H1 (cell line): ENCODE measurements around the gene SYT17. TPM values are rescaled to one million over a fixed set of nuclear protein-coding genes. Genes with fewer than 3 reads are reported as not detected.

Experiments
- CTCF ChIA-PET: fragments of 300-600 bp; sonication (Branson Sonifier 250); formaldehyde crosslinking; loops from one replicate; lab custom pipeline; 2021; ENCODE audit not compliant: partially characterized antibody; lab: Charles Lee
- POLR2A ChIA-PET: fragments of 300-600 bp; sonication (Branson Sonifier 250); formaldehyde crosslinking; loops from one replicate; lab custom pipeline; 2021; ENCODE audit warnings: inconsistent platforms; ENCODE audit not compliant: partially characterized antibody; lab: Charles Lee
- DNase-seq, 2 experiments: peaks; one replicate each; pipeline versions ENCODE4 v3.0.0 to v3.0.0-alpha.2; 2010 to 2022; ENCODE audit warnings: low spot score in 2 of 2, low read depth in 1 of 2, mixed read lengths in 1 of 2
- FAIRE-seq: peaks from 2 replicates; lab custom pipeline; 2011; peaks lifted over from hg19 to GRCh38; lab: Jason Lieb, UNC
- H2AFZ ChIP-seq: 2 replicates; pipeline ENCODE4 v1.8.1; 2012; ENCODE audit warnings: low read length, inconsistent platforms
- H2AK5ac ChIP-seq: 2 replicates; pipeline ENCODE4 v1.6.1; 2013; ENCODE audit warnings: low read depth, low read length
- H2BK120ac ChIP-seq: replicated peaks from 2 replicates; pipeline ENCODE3; 2013; ENCODE audit warnings: low read depth, low read length, inconsistent platforms
- H2BK12ac ChIP-seq: 2 replicates; pipeline ENCODE4 v1.6.1; 2013; ENCODE audit warnings: low read depth, low read length
- H2BK15ac ChIP-seq: 2 replicates; pipeline ENCODE4 v1.6.1; 2013; ENCODE audit warnings: low read length
- H2BK20ac ChIP-seq: 2 replicates; pipeline ENCODE4 v1.6.1; 2013; ENCODE audit warnings: low read length
- H2BK5ac ChIP-seq: 2 replicates; pipeline ENCODE4 v1.6.1; 2013; ENCODE audit warnings: low read depth, low read length
- H3K14ac ChIP-seq: 2 replicates; pipeline ENCODE4 v1.6.1; 2013; ENCODE audit warnings: inconsistent platforms; ENCODE audit not compliant: insufficient read length
- H3K18ac ChIP-seq: 2 replicates; pipeline ENCODE4 v1.6.1; 2013; ENCODE audit warnings: low read length; ENCODE audit errors: extremely low read depth
- H3K23ac ChIP-seq: 2 replicates; pipeline ENCODE4 v1.6.1; 2013; ENCODE audit warnings: inconsistent platforms; ENCODE audit not compliant: insufficient read length
- H3K23me2 ChIP-seq: 2 replicates; pipeline ENCODE4 v1.6.1; 2013; ENCODE audit warnings: low read depth, low read length
- H3K27ac ChIP-seq: 2 replicates; pipeline ENCODE4 v1.6.1; 2011; ENCODE audit warnings: low read depth, low read length, inconsistent platforms
- H3K27me3 ChIP-seq, 4 experiments: replicated peaks in 1 of 4; 1 replicate in 1 of 4; 2 replicates in 3 of 4; pipeline versions ENCODE4 v1.6.1 to v1.8.1; 2011 to 2013; ENCODE audit warnings: low read length in 3 of 4, mild to moderate bottlenecking in 3 of 4, inconsistent platforms in 2 of 4, mixed read lengths in 2 of 4, moderate library complexity in 1 of 4; ENCODE audit not compliant: control insufficient read depth in 3 of 4, insufficient read depth in 3 of 4; ENCODE audit errors: extremely low read depth in 1 of 4
- H3K36me3 ChIP-seq, 4 experiments: 2 replicates each; pipeline versions ENCODE4 v1.6.1 to v1.8.1; 2011 to 2013; ENCODE audit warnings: mild to moderate bottlenecking in 4 of 4, low read length in 3 of 4, moderate library complexity in 2 of 4, control low read depth in 1 of 4, inconsistent platforms in 1 of 4; ENCODE audit not compliant: insufficient read depth in 4 of 4, control insufficient read depth in 2 of 4
- H3K4ac ChIP-seq: replicated peaks from 2 replicates; pipeline ENCODE3; 2013; ENCODE audit warnings: low read length, low read depth, mixed read lengths, inconsistent platforms; ENCODE audit not compliant: insufficient read length
- H3K4me1 ChIP-seq, 4 experiments: replicated peaks in 1 of 4; 1 replicate in 1 of 4; 2 replicates in 3 of 4; pipeline versions ENCODE4 v1.6.1 to v1.8.1; 2011 to 2013; ENCODE audit warnings: low read length in 3 of 4, inconsistent platforms in 2 of 4, mixed read lengths in 1 of 4; ENCODE audit not compliant: insufficient read depth in 4 of 4, control insufficient read depth in 3 of 4
- H3K4me2 ChIP-seq, 2 experiments: 2 replicates each; pipeline versions ENCODE4 v1.6.1 to v1.8.1; 2011 to 2013; ENCODE audit warnings: low read depth in 2 of 2, low read length in 2 of 2, control low read depth in 1 of 2, inconsistent platforms in 1 of 2, mild to moderate bottlenecking in 1 of 2; ENCODE audit not compliant: insufficient read depth in 1 of 2
- H3K4me3 ChIP-seq, 4 experiments: fragments of 200-600, 300-600 bp in 1 of 4; sonication (generic), shearing (Covaris generic), sonication (Bioruptor Twin) in 1 of 4; 2 replicates each; pipeline versions ENCODE4 v1.5.1 to v1.8.1; 2011 to 2016; ENCODE audit warnings: low read length in 4 of 4, low read depth in 3 of 4, control low read depth in 2 of 4, inconsistent platforms in 2 of 4, mild to moderate bottlenecking in 2 of 4, mixed read lengths in 1 of 4, moderate library complexity in 1 of 4; ENCODE audit not compliant: insufficient read depth in 2 of 4; ENCODE audit errors: extremely low read depth in 1 of 4
- H3K56ac ChIP-seq: replicated peaks from 2 replicates; pipeline ENCODE3; 2013; ENCODE audit warnings: low read depth, mild to moderate bottlenecking, mixed read lengths, low read length, inconsistent platforms; ENCODE audit not compliant: insufficient read length
- H3K79me1 ChIP-seq: 2 replicates; pipeline ENCODE4 v1.6.1; 2013; ENCODE audit warnings: low read depth, low read length, control low read depth
- H3K79me2 ChIP-seq, 2 experiments: 2 replicates each; pipeline versions ENCODE4 v1.6.1 to v1.8.1; 2012 to 2013; ENCODE audit warnings: low read length in 2 of 2, mild to moderate bottlenecking in 2 of 2, inconsistent platforms in 1 of 2; ENCODE audit not compliant: insufficient read depth in 2 of 2, control insufficient read depth in 1 of 2
- H3K9ac ChIP-seq, 4 experiments: replicated peaks in 1 of 4; 1 replicate in 1 of 4; 2 replicates in 3 of 4; pipeline versions ENCODE4 v1.6.1 to v1.8.1; 2011 to 2013; ENCODE audit warnings: low read depth in 3 of 4, low read length in 3 of 4, control low read depth in 2 of 4, mild to moderate bottlenecking in 2 of 4, moderate library complexity in 2 of 4, inconsistent platforms in 1 of 4; ENCODE audit errors: extremely low read depth in 1 of 4
- H3K9me3 ChIP-seq, 2 experiments: 2 replicates each; pipeline versions ENCODE4 v1.6.1 to v1.8.1; 2012 to 2013; ENCODE audit warnings: mild to moderate bottlenecking in 2 of 2, moderate library complexity in 2 of 2, control low read depth in 1 of 2, inconsistent platforms in 1 of 2, low read depth in 1 of 2, low read length in 1 of 2, mixed read lengths in 1 of 2; ENCODE audit not compliant: insufficient read depth in 2 of 2
- H4K20me1 ChIP-seq, 2 experiments: replicated peaks in 1 of 2; 2 replicates each; pipeline versions ENCODE3 to v1.8.1; 2011 to 2013; ENCODE audit warnings: inconsistent platforms in 2 of 2, low read length in 2 of 2, mild to moderate bottlenecking in 1 of 2; ENCODE audit not compliant: insufficient read depth in 2 of 2, control insufficient read depth in 1 of 2
- H4K5ac ChIP-seq: 2 replicates; pipeline ENCODE4 v1.6.1; 2013; ENCODE audit warnings: low read length, low read depth, mixed read lengths, inconsistent platforms; ENCODE audit not compliant: insufficient read length
- H4K8ac ChIP-seq: 2 replicates; pipeline ENCODE4 v1.8.0; 2013; ENCODE audit warnings: mild to moderate bottlenecking, moderate library complexity, low read length, inconsistent platforms; ENCODE audit not compliant: insufficient read depth; ENCODE audit errors: extremely low read depth
- H4K91ac ChIP-seq: replicated peaks from 2 replicates; pipeline ENCODE3; 2013; ENCODE audit warnings: low read length, mixed read lengths, inconsistent platforms; ENCODE audit not compliant: insufficient read length
- ATF2 ChIP-seq: IDR thresholded peaks from 2 replicates; pipeline ENCODE4 v1.6.1; 2012; ENCODE audit warnings: low read length, inconsistent platforms
- BACH1 ChIP-seq: IDR thresholded peaks from 2 replicates; pipeline ENCODE4 v1.6.1; 2012; ENCODE audit warnings: low read length, improper control_type of control experiment
- CHD2 ChIP-seq: IDR thresholded peaks from 2 replicates; pipeline ENCODE4 v1.6.1; 2012; ENCODE audit warnings: low read length, improper control_type of control experiment
- KDM4A ChIP-seq: IDR thresholded peaks from one replicate; pipeline ENCODE4 v1.7.1; 2012; ENCODE audit warnings: low read depth, mild to moderate bottlenecking, moderate library complexity, low read length, inconsistent platforms; ENCODE audit not compliant: severe bottlenecking
- NANOG ChIP-seq: IDR thresholded peaks from 2 replicates; pipeline ENCODE4 v1.6.1; 2011; ENCODE audit warnings: low read length, low read depth, mild to moderate bottlenecking, inconsistent platforms; ENCODE audit not compliant: insufficient read depth, poor library complexity, severe bottlenecking
- NRF1 ChIP-seq: IDR thresholded peaks from 2 replicates; pipeline ENCODE4 v1.6.1; 2011; ENCODE audit warnings: mild to moderate bottlenecking, low read depth, low read length, improper control_type of control experiment
- POLR2AphosphoS5 ChIP-seq: IDR thresholded peaks from 2 replicates; pipeline ENCODE4 v1.6.1; 2011; ENCODE audit warnings: low read depth, low read length
- POU5F1 ChIP-seq: IDR thresholded peaks from 2 replicates; pipeline ENCODE4 v1.6.1; 2011; ENCODE audit warnings: low read depth, mild to moderate bottlenecking, low read length, moderate library complexity
- RNF2 ChIP-seq: fragments of 200-900, 300-1000 bp; sonication (generic); IDR thresholded peaks from 2 replicates; pipeline ENCODE4 v1.7.1; 2016; ENCODE audit warnings: borderline replicate concordance, low read depth, mild to moderate bottlenecking, antibody characterized with exemption, low read length; ENCODE audit not compliant: poor library complexity, severe bottlenecking; ENCODE audit errors: missing control alignments
- RXRA ChIP-seq: IDR thresholded peaks from 2 replicates; pipeline ENCODE4 v1.6.1; 2011; ENCODE audit warnings: low read depth, mild to moderate bottlenecking, low read length, moderate library complexity; ENCODE audit not compliant: insufficient read depth
- SIRT6 ChIP-seq: IDR thresholded peaks from one replicate; pipeline ENCODE4 v1.7.1; 2012; ENCODE audit warnings: low read length, inconsistent platforms
- YY1 ChIP-seq: IDR thresholded peaks from 2 replicates; pipeline ENCODE4 v1.6.1; 2011; ENCODE audit warnings: low read depth, mild to moderate bottlenecking, low read length
- ZNF274 ChIP-seq: IDR thresholded peaks from 2 replicates; pipeline ENCODE4 v1.7.0; 2012; ENCODE audit warnings: low read length, borderline replicate concordance; ENCODE audit errors: extremely low read depth
- WGBS, 2 experiments: shearing (Covaris generic) in 1 of 2; methylation state at CpG; one replicate each; pipeline versions ENCODE4 v1.1.6 to v1.1.7; 2013 to 2015; ENCODE audit warnings: low lambda C conversion rate in 2 of 2, mixed read lengths in 2 of 2, inconsistent platforms in 1 of 2, low coverage in 1 of 2, missing lambda C conversion rate in 1 of 2; ENCODE audit not compliant: insufficient replicate concordance in 2 of 2, insufficient coverage in 1 of 2, insufficient read length in 1 of 2; ENCODE audit errors: extremely low coverage in 1 of 2, missing lambda C conversion rate in 1 of 2; 5-methylcytosine and 5-hydroxymethylcytosine counted together
- polyA plus RNA-seq, 7 experiments: library from polyadenylated mRNA; depleted of rRNA in 3 of 7; stranded (reverse) in 5 of 7; unstranded in 2 of 7; fragments of >200 nt in 5 of 7; fragments of 200-250 nt in 2 of 7; gene quantifications; 1 replicate in 5 of 7; 2 replicates in 1 of 7; 4 replicates in 1 of 7; pipeline versions ENCODE4 v1.2.1 to v1.2.3, GENCODE V29; 2011 to 2013; ENCODE audit warnings: missing spikeins in 2 of 7, mixed read lengths in 2 of 7
- total RNA-seq: library from RNA; stranded (reverse); fragmentation: NEBNext Ultra II Directional; extraction: Animal tissue kit (Norgen Biotek cat#: 25700); gene quantifications from 2 replicates; pipeline ENCODE4 v1.2.1, GENCODE V29; 2021

SYT17 gene
- total and polyA plus RNA-seq, 2 of the 8 experiments (the other 6 are each of a cell fraction or from before 2014, with no cell fraction given), result 5.8 to 18.1 TPM

- TF ChIP-seq NANOG (no peak), SIRT6 (no peak), YY1 (no peak), KDM4A (no peak), RNF2 (no peak), NRF1 (no peak), CHD2 (no peak), BACH1 (no peak), ZNF274 (no peak), RXRA (no peak), POLR2AphosphoS5 (no peak), POU5F1 (no peak), ATF2 (no peak)
- TF ChIP-seq, all 59 proteins: peak for 0
- Histone ChIP-seq H3K79me2 (no peaks in the 10 kb centered on the region), H4K5ac (no peak overlapping the region), H3K4me3 (no peak overlapping the region), H3K27me3 (peaks cover 0 to 21% (median 15%) of the 10 kb centered on the region in 4 experiments; a peak in 5 of 7 replicates), H2AFZ (no peak overlapping the region), H3K36me3 (no peaks in the 10 kb centered on the region), H4K8ac (no peak overlapping the region), H2BK120ac (no peak overlapping the region), H3K9ac (no peak overlapping the region), H3K79me1 (no peaks in the 10 kb centered on the region), H2BK15ac (no peak overlapping the region), H3K4ac (no peak overlapping the region), H2AK5ac (no peak overlapping the region), H4K91ac (no peak overlapping the region), H2BK20ac (no peak overlapping the region), H2BK5ac (no peak overlapping the region), H3K23ac (no peak overlapping the region), H3K4me2 (no peak overlapping the region), H2BK12ac (no peak overlapping the region), H3K27ac (no peak overlapping the region), H3K4me1 (peaks cover 0 to 2% (median 2%) of the 10 kb centered on the region in 4 experiments; a peak in 2 of 7 replicates), H3K56ac (no peak overlapping the region), H4K20me1 (no peaks in the 10 kb centered on the region), H3K18ac (no peak overlapping the region), H3K9me3 (no peaks in the 10 kb centered on the region), H3K23me2 (no peaks in the 10 kb centered on the region; the same call in 1 of the 2 replicates), H3K14ac (no peak overlapping the region)
- WGBS, 2 experiments, result 83% methylated on average over 7 of the region's 8 CpGs; no CpG with 5 or more reads in 1 of the 2 experiments
- ChIA-PET POLR2A (no interaction called here), CTCF (interaction anchor here (0.6 to 1.5 kb wide), 2 partner anchors 12 to 252 kb away, joined by 3 to 4 read pairs; no protein-coding TSS in a partner anchor)
- DNase-seq (no peak), FAIRE-seq (no peak)
Measured at GRCh38 chr16:19173059-19173458, 5.0 kb downstream of the SYT17 start.
